ENCODE results near the gene KCNJ10. TPM values are rescaled to one million over a fixed set of nuclear protein-coding genes. Genes with fewer than 3 reads are reported as not detected.

KCNJ10 gene
- polyA plus RNA-seq, 3 donors, result 28.0 to 33.3 (median 29.1) TPM

DNA sequence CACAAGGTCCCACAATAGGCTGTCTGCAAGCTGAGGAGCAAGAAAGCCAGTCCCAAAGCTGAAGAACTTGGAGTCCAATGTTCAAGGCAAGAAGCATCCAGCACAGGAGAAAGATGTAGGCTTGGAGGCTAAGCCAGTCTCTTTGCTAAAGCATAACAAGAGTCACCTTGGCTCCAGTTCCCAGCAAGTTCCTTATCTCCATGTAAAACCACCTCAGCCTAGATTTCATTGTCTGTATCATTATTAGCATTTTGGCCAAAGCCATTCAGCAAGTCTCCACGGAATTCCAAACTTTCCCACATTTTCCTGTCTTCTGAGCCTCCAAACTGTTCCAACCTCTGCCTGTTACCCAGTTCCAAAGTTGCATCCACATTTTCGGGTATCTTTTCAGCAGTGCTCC lies 75.1 kb downstream of the KCNJ10 start:
- no peak for DNase-seq (ENCODE audit: low read depth in 3 of 3, low spot score in 2 of 3)

GRCh38 chr1:159993911-159994310 lies 76.0 kb downstream of the KCNJ10 start:
- DNase-seq (ENCODE audit: low read depth in 3 of 3, low spot score in 2 of 3), result no peak

DNA sequence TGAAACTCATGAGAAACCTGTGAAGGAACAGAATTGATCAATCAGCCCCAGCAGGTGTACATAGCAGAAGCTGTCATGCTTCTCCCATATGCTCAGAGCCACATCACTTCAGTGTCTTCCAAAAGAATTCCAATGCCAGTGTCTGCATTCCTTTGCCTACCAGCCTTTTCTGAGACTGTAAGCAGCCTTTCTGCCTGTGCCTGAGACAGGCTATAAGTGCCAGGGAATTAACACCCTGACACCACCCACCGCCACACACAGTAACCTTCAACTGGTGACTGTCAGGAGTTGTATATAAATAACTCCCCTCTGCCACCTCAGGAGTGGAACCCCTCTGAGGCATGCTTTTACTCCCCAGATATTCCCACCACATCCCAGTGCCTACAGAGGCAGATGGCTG lies 77.8 kb downstream of the KCNJ10 start:
- no peak for DNase-seq (ENCODE audit: low read depth in 3 of 3, low spot score in 2 of 3)

GRCh38 chr1:159991513-159991912 lies 78.4 kb downstream of the KCNJ10 start:
- no peak for DNase-seq (ENCODE audit: low read depth in 3 of 3, low spot score in 2 of 3)

GRCh38 chr1:159990005-159990404 lies 80.0 kb downstream of the KCNJ10 start:
- DNase-seq (ENCODE audit: low read depth in 3 of 3, low spot score in 2 of 3), result no peak

DNA sequence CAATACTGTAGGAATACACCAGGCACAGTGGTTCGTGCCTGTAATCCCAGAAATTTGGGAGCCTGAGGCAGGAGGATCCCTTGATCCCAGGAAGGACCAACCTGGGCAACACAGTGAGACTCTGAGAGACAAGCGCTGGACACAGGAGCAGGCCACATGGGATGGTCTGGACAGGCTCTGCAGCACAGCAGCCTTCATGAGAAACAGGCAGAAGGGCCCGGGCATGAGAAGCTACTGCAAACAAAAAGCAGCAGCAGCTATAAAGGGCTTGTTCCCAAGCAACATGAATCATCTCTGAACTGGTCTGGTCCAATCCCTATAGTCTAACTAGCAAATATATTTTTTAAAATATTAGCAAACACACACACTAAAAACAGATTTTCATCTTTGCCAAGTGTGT lies 80.4 kb downstream of the KCNJ10 start:
- no peak for DNase-seq (ENCODE audit: low read depth in 3 of 3, low spot score in 2 of 3)

- no peak for DNase-seq (ENCODE audit: low read depth in 3 of 3, low spot score in 2 of 3)
Measured at GRCh38 chr1:159988006-159988405, 82.0 kb downstream of the KCNJ10 start.

GRCh38 chr1:159987186-159987585 lies 82.8 kb downstream of the KCNJ10 start:
- no peak for DNase-seq (ENCODE audit: low read depth in 3 of 3, low spot score in 2 of 3)

DNA sequence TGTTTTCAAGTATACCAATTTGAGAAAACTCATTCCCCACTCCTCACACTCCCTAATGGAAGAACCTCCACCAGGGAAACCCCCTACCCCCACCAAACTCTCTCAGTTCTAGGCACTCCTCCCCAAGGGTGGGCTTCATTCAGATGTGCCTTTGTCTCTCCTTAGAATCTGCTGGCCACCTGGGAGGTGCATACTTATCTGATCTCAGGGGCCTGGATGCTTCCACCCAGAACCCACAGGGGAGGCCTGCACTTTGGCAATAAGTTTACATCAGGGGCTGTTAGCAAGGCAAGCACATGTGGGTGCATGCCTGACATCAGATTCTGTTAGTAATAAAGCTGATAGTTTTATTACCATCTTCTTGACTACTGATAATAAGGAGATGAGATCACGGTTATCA lies 83.4 kb downstream of the KCNJ10 start:
- no peak for DNase-seq (ENCODE audit: low read depth in 3 of 3, low spot score in 2 of 3)

DNA sequence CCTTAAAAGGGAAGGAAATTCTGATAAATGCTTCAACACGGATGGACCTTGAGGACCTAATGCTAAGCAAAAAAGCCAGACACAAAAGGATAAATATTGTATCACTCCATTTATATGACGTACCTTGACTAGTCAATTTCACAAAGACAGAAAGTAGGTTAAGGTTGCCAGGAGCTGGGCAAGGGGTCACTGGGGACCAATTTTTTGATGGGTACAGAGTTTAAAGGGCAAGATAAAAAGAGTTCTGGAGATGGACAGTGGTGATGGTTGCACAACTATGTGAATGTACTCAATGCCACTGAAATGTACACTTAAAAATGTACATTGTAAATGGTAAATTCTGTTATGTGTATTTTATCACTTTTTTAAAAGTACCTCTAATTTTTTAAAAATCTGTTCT lies 83.9 kb downstream of the KCNJ10 start:
- no peak for DNase-seq (ENCODE audit: low read depth in 3 of 3, low spot score in 2 of 3)

- DNase-seq (ENCODE audit: low read depth in 3 of 3, low spot score in 2 of 3), result no peak
Measured at GRCh38 chr1:159985473-159985872, 84.5 kb downstream of the KCNJ10 start.

DNA sequence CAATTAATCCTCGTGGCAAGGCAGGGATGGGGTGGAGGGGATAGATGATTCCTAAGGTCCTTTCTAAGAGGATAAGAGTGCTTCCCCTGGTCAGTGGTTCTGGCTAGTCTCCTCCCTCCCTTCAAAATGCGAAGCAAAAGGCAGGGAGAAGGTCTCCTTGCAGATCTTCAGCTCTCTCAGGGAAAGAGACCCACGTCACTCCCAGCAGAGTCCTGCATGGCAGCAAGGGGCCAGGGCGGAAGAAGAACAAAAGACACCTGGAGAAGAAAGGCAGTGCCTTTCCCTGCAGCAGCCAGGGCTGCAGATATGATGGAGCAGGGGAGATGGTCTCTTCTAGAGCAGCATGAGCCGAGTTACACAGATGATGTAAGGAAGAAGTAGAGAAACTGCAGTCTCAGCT lies 86.3 kb downstream of the KCNJ10 start:
- no peak for DNase-seq (ENCODE audit: low read depth in 3 of 3, low spot score in 2 of 3)

GRCh38 chr1:159982280-159982679 lies 87.7 kb downstream of the KCNJ10 start:
- no peak for DNase-seq (ENCODE audit: low read depth in 3 of 3, low spot score in 2 of 3)

- DNase-seq (ENCODE audit: low read depth in 3 of 3, low spot score in 2 of 3), result no peak
Measured at GRCh38 chr1:159981351-159982055, 88.5 kb downstream of the KCNJ10 start.

- DNase-seq (ENCODE audit: low read depth in 3 of 3, low spot score in 2 of 3), result no peak
Measured at GRCh38 chr1:159980786-159981185, 89.2 kb downstream of the KCNJ10 start.

GRCh38 chr1:159980076-159980475 lies 89.9 kb downstream of the KCNJ10 start:
- no peak for DNase-seq (ENCODE audit: low read depth in 3 of 3, low spot score in 2 of 3)

GRCh38 chr1:159979257-159979656 lies 90.7 kb downstream of the KCNJ10 start:
- DNase-seq (ENCODE audit: low read depth in 3 of 3, low spot score in 2 of 3), result no peak

- no peak for DNase-seq (ENCODE audit: low read depth in 3 of 3, low spot score in 2 of 3)
Measured at GRCh38 chr1:159978107-159978398, 91.9 kb downstream of the KCNJ10 start.

GRCh38 chr1:159977364-159978106 lies 92.4 kb downstream of the KCNJ10 start:
- DNase-seq (ENCODE audit: low read depth in 3 of 3, low spot score in 2 of 3), result no peak

- no peak for DNase-seq (ENCODE audit: low read depth in 3 of 3, low spot score in 2 of 3)
Measured at GRCh38 chr1:159974350-159974965, 95.5 kb downstream of the KCNJ10 start.

GRCh38 chr1:159973350-159973940 lies 96.5 kb downstream of the KCNJ10 start:
- no peak for DNase-seq (ENCODE audit: low read depth in 3 of 3, low spot score in 2 of 3)

All from right renal cortex interstitium (tissue), 3 donors.